ENCODE results near the gene NKAIN1. TPM values are rescaled to one million over a fixed set of nuclear protein-coding genes. Genes with fewer than 3 reads are reported as not detected.
A peak's percentile ranks its signal among the peaks of the same experiment; 100 is the strongest.

NKAIN1 gene
- polyA plus RNA-seq, 3 donors, result not detected

- TF ChIP-seq CTCF (IDR thresholded peaks at IDR 0.05), result no peak
- peaks cover 0 to 2% (median 0%) of the 10 kb centered on the region in 3 donors for H3K27me3 Mint-ChIP-seq (ENCODE audit: low read depth in 3 of 3)
- H3K9me3 Mint-ChIP-seq, result peaks cover 0 to 2% (median 0%) of the 10 kb centered on the region in 7 donors
- intact Hi-C loops (cut with micrococcal nuclease), result no loop called here
- no peaks in the 10 kb centered on the region for H4K20me1 ChIP-seq (ENCODE audit: insufficient read depth, low read length)
- H3K36me3 ChIP-seq (replicated peaks in 1 of 2; ENCODE audit: control insufficient read depth in 1 of 2, insufficient read depth in 2 of 2, low read length in 2 of 2), result no peaks in the 10 kb centered on the region
- H3K36me3 Mint-ChIP-seq, result no peaks in the 10 kb centered on the region
- H3K4me2 ChIP-seq (replicated peaks; ENCODE audit: extremely low read depth, low read length, poor library complexity, severe bottlenecking), result peak overlapping the region; percentile 86
- peaks cover 9 to 10% of the 10 kb centered on the region in 2 donors for H3K4me1 ChIP-seq (ENCODE audit: control insufficient read depth in 1 of 2, insufficient read depth in 2 of 2, low read length in 2 of 2)
- no peaks in the 10 kb centered on the region for H3K27me3 ChIP-seq (ENCODE audit: control insufficient read depth in 2 of 2, insufficient read depth in 2 of 2, low read length in 2 of 2)
- peak; percentile 42 to 47 (median 45) for DNase-seq
- WGBS (ENCODE audit: insufficient coverage), result under 1% methylated on average over 16 of the region's 51 CpGs
- H3K4me3 ChIP-seq (replicated peaks in 1 of 3; ENCODE audit: low read depth in 2 of 3, low read length in 3 of 3), result peak overlapping the region; percentile 71 to 86 (median 86)
- no peaks in the 10 kb centered on the region for H3K9me3 ChIP-seq (replicated peaks in 1 of 2; ENCODE audit: control insufficient read depth in 1 of 2, insufficient read depth in 1 of 2, low read length in 2 of 2)
- H3K27ac ChIP-seq (ENCODE audit: low read depth in 1 of 2, low read length in 2 of 2), result peak overlapping the region in 1 of 2 donors; percentile 36
- H3K79me2 ChIP-seq (ENCODE audit: insufficient read depth, low read length), result no peaks in the 10 kb centered on the region
- peaks cover 12% of the 10 kb centered on the region for H3K4me1 Mint-ChIP-seq
- H3K4me3 Mint-ChIP-seq, result peak overlapping the region; percentile 72 to 88
- H2AFZ ChIP-seq (ENCODE audit: insufficient read depth, low read depth, low read length, poor library complexity, severe bottlenecking), result peak overlapping the region; percentile 93
- peak overlapping the region; percentile 75 for H3K9ac ChIP-seq (ENCODE audit: insufficient read depth, low read length, poor library complexity, severe bottlenecking)
- H3K27ac Mint-ChIP-seq, result peak overlapping the region in 1 of 7 donors; percentile 37
Observed at GRCh38 chr1:31154632-31155215, 85.0 kb downstream of the NKAIN1 start.

- no peak for DNase-seq
- no peaks in the 10 kb centered on the region for H3K36me3 Mint-ChIP-seq
- H3K4me1 Mint-ChIP-seq, result peaks cover 12% of the 10 kb centered on the region
- peak overlapping the region; percentile 72 to 74 for H3K4me3 Mint-ChIP-seq
- no peaks in the 10 kb centered on the region for H3K36me3 ChIP-seq (replicated peaks in 1 of 2; ENCODE audit: control insufficient read depth in 1 of 2, insufficient read depth in 2 of 2, low read length in 2 of 2)
- peak overlapping the region; percentile 86 for H3K4me2 ChIP-seq (replicated peaks; ENCODE audit: extremely low read depth, low read length, poor library complexity, severe bottlenecking)
- no peak overlapping the region for H3K27ac ChIP-seq (ENCODE audit: low read depth in 1 of 2, low read length in 2 of 2)
- no peaks in the 10 kb centered on the region for H4K20me1 ChIP-seq (ENCODE audit: insufficient read depth, low read length)
- peak overlapping the region; percentile 93 for H2AFZ ChIP-seq (ENCODE audit: insufficient read depth, low read depth, low read length, poor library complexity, severe bottlenecking)
- H3K27me3 ChIP-seq (ENCODE audit: control insufficient read depth in 2 of 2, insufficient read depth in 2 of 2, low read length in 2 of 2), result no peaks in the 10 kb centered on the region
- intact Hi-C loops (cut with micrococcal nuclease), result no loop called here
- H3K9me3 ChIP-seq (replicated peaks in 1 of 2; ENCODE audit: control insufficient read depth in 1 of 2, insufficient read depth in 1 of 2, low read length in 2 of 2), result no peaks in the 10 kb centered on the region
- 81% methylated on average over 11 of the region's 19 CpGs for whole genome bisulfite sequencing (ENCODE audit: insufficient coverage)
- peaks cover 0 to 2% (median 0%) of the 10 kb centered on the region in 7 donors for H3K9me3 Mint-ChIP-seq
- peak overlapping the region; percentile 44 to 74 (median 52) for H3K4me3 ChIP-seq (replicated peaks in 1 of 3; ENCODE audit: low read depth in 2 of 3, low read length in 3 of 3)
- peaks cover 0 to 2% (median 0%) of the 10 kb centered on the region in 3 donors for H3K27me3 Mint-ChIP-seq (ENCODE audit: low read depth in 3 of 3)
- H3K4me1 ChIP-seq (ENCODE audit: control insufficient read depth in 1 of 2, insufficient read depth in 2 of 2, low read length in 2 of 2), result peaks cover 9 to 10% of the 10 kb centered on the region in 2 donors
- H3K79me2 ChIP-seq (ENCODE audit: insufficient read depth, low read length), result no peaks in the 10 kb centered on the region
- no peak for TF ChIP-seq CTCF (IDR thresholded peaks at IDR 0.05)
- H3K9ac ChIP-seq (ENCODE audit: insufficient read depth, low read length, poor library complexity, severe bottlenecking), result peak overlapping the region; percentile 32
- peak overlapping the region in 1 of 7 donors; percentile 37 for H3K27ac Mint-ChIP-seq
Observed at GRCh38 chr1:31154000-31154631, 85.6 kb downstream of the NKAIN1 start.

All from CD14-positive monocyte (primary cell).